BLaER1 treated with 17β-estradiol and CSF1 and Interleukin-3, amounts not matched to agents 10 nM and 100 nM (cell line): Measurements from ENCODE around the gene MFN2.

ENCODE experiments used
- H3K27ac ChIP-seq, 11 experiments: shearing (Covaris generic); formaldehyde crosslinking; 2 replicates each; pipeline ENCODE4 v1.8.1; 2022
- H3K27me3 ChIP-seq, 11 experiments: shearing (Covaris generic); formaldehyde crosslinking; 2 replicates each; pipeline ENCODE4 v1.8.1; 2022
- H3K36me3 ChIP-seq, 11 experiments: shearing (Covaris generic); formaldehyde crosslinking; 2 replicates each; pipeline ENCODE4 v1.8.1; 2022
- H3K4me1 ChIP-seq, 10 experiments: shearing (Covaris generic); formaldehyde crosslinking; 2 replicates each; pipeline ENCODE4 v1.8.1; 2022
- H3K4me2 ChIP-seq, 11 experiments: shearing (Covaris generic); formaldehyde crosslinking; 2 replicates each; pipeline ENCODE4 v1.8.1; 2022
- H3K4me3 ChIP-seq, 10 experiments: shearing (Covaris generic); formaldehyde crosslinking; 2 replicates each; pipeline ENCODE4 v1.8.1; 2022
- H3K9ac ChIP-seq, 11 experiments: shearing (Covaris generic); formaldehyde crosslinking; 2 replicates each; pipeline ENCODE4 v1.8.1; 2022
- H3K9me3 ChIP-seq, 11 experiments: shearing (Covaris generic); formaldehyde crosslinking; replicated peaks in 1 of 11; 2 replicates each; pipeline ENCODE4 v1.8.1; 2022
- H4K20me1 ChIP-seq, 11 experiments: shearing (Covaris generic); formaldehyde crosslinking; 2 replicates each; pipeline ENCODE4 v1.8.1; 2022
- Cebpa-rat ChIP-seq, 11 experiments: shearing (Covaris generic); IDR thresholded peaks; 2 replicates each; pipeline ENCODE4 v1.8.1; 2022

MFN2 gene

GRCh38 chr1:11940260-11940921, 39.9 kb upstream of the MFN2 start:
- no peak for TF ChIP-seq Cebpa-rat (IDR thresholded peaks at IDR 0.05)
- H3K4me1 ChIP-seq: peaks cover 6 to 40% (median 19%) of the 10 kb centered on the region in 10 experiments
- no peak overlapping the region for H3K4me3 ChIP-seq
- H3K36me3 ChIP-seq: peaks cover 7 to 95% (median 45%) of the 10 kb centered on the region in 11 experiments; a peak in 20 of 22 replicates
- H3K9ac ChIP-seq: no peak overlapping the region
- H3K4me2 ChIP-seq: no peak overlapping the region
- peaks cover 0 to 7% (median 0%) of the 10 kb centered on the region in 11 experiments; a peak in 3 of 22 replicates for H3K9me3 ChIP-seq
- no peak overlapping the region for H3K27ac ChIP-seq
- no peaks in the 10 kb centered on the region for H3K27me3 ChIP-seq
- peaks cover 0 to 74% (median 8%) of the 10 kb centered on the region in 11 experiments; a peak in 12 of 22 replicates for H4K20me1 ChIP-seq

GRCh38 chr1:11942280-11942679, 38.0 kb upstream of the MFN2 start:
- no peak for TF ChIP-seq Cebpa-rat (IDR thresholded peaks at IDR 0.05)
- Histone ChIP-seq H3K27ac (no peak overlapping the region), H3K27me3 (no peaks in the 10 kb centered on the region), H3K4me1 (peaks cover 0 to 27% (median 8%) of the 10 kb centered on the region in 10 experiments; a peak in 12 of 20 replicates), H3K4me3 (no peak overlapping the region), H3K9ac (no peak overlapping the region), H3K36me3 (peaks cover 14 to 99% (median 59%) of the 10 kb centered on the region in 11 experiments; a peak in 20 of 22 replicates), H3K4me2 (no peak overlapping the region), H3K9me3 (peaks cover 0 to 23% (median 0%) of the 10 kb centered on the region in 11 experiments; a peak in 10 of 22 replicates), H4K20me1 (peaks cover 0 to 58% (median 3%) of the 10 kb centered on the region in 11 experiments; a peak in 10 of 22 replicates)

- Histone ChIP-seq H3K27ac (no peak overlapping the region), H3K4me2 (no peak overlapping the region), H3K36me3 (peaks cover 26 to 98% (median 64%) of the 10 kb centered on the region in 11 experiments; a peak in 20 of 22 replicates), H3K27me3 (no peaks in the 10 kb centered on the region), H3K9me3 (peaks cover 0 to 35% (median 8%) of the 10 kb centered on the region in 11 experiments; a peak in 12 of 22 replicates), H4K20me1 (peaks cover 0 to 45% (median 0%) of the 10 kb centered on the region in 11 experiments; a peak in 8 of 22 replicates), H3K9ac (no peak overlapping the region), H3K4me3 (no peak overlapping the region), H3K4me1 (peaks cover 0 to 13% (median 3%) of the 10 kb centered on the region in 10 experiments; a peak in 11 of 20 replicates)
- no peak for TF ChIP-seq Cebpa-rat (IDR thresholded peaks at IDR 0.05)
These were observed 36.6 kb upstream of the MFN2 start for GRCh38 chr1:11943619-11944018.

- H3K4me3 ChIP-seq: no peak overlapping the region
- no peak overlapping the region for H3K9ac ChIP-seq
- H3K9me3 ChIP-seq: peaks cover 0 to 39% (median 13%) of the 10 kb centered on the region in 11 experiments; a peak in 12 of 22 replicates
- peaks cover 0 to 7% (median 2%) of the 10 kb centered on the region in 10 experiments; a peak in 7 of 20 replicates for H3K4me1 ChIP-seq
- H3K27me3 ChIP-seq: no peaks in the 10 kb centered on the region
- peaks cover 33 to 98% (median 69%) of the 10 kb centered on the region in 11 experiments; a peak in 20 of 22 replicates for H3K36me3 ChIP-seq
- TF ChIP-seq Cebpa-rat (IDR thresholded peaks at IDR 0.05): no peak
- H3K4me2 ChIP-seq: no peak overlapping the region
- H4K20me1 ChIP-seq: peaks cover 0 to 37% (median 0%) of the 10 kb centered on the region in 11 experiments; a peak in 7 of 22 replicates
- no peak overlapping the region for H3K27ac ChIP-seq
These were observed 35.8 kb upstream of the MFN2 start for GRCh38 chr1:11944358-11944931.

- TF ChIP-seq Cebpa-rat (IDR thresholded peaks at IDR 0.05): no peak
- Histone ChIP-seq H3K27ac (no peak overlapping the region), H3K9ac (no peak overlapping the region), H3K4me2 (no peak overlapping the region), H3K27me3 (no peaks in the 10 kb centered on the region), H3K36me3 (peaks cover 42 to 97% (median 81%) of the 10 kb centered on the region in 11 experiments; a peak in 20 of 22 replicates), H3K4me1 (peaks cover 0 to 7% (median 2%) of the 10 kb centered on the region in 10 experiments; a peak in 7 of 20 replicates), H3K4me3 (no peak overlapping the region), H4K20me1 (peaks cover 0 to 19% (median 0%) of the 10 kb centered on the region in 11 experiments; a peak in 2 of 22 replicates), H3K9me3 (peaks cover 0 to 39% (median 13%) of the 10 kb centered on the region in 11 experiments; a peak in 12 of 22 replicates)
These were observed 33.6 kb upstream of the MFN2 start for GRCh38 chr1:11946647-11947046.

- Histone ChIP-seq H3K4me2 (no peak overlapping the region), H3K27ac (no peak overlapping the region), H3K9me3 (peaks cover 0 to 39% (median 13%) of the 10 kb centered on the region in 11 experiments; a peak in 12 of 22 replicates), H3K9ac (no peak overlapping the region), H3K36me3 (peaks cover 38 to 96% (median 86%) of the 10 kb centered on the region in 11 experiments; a peak in 20 of 22 replicates), H3K27me3 (no peaks in the 10 kb centered on the region), H3K4me3 (no peak overlapping the region), H3K4me1 (peaks cover 0 to 7% (median 2%) of the 10 kb centered on the region in 10 experiments; a peak in 7 of 20 replicates), H4K20me1 (peaks cover 0 to 9% (median 0%) of the 10 kb centered on the region in 11 experiments; a peak in 1 of 22 replicates)
- no peak for TF ChIP-seq Cebpa-rat (IDR thresholded peaks at IDR 0.05)
These were observed 31.3 kb upstream of the MFN2 start for GRCh38 chr1:11948822-11949458.

GRCh38 chr1:11951901-11952300, 28.3 kb upstream of the MFN2 start:
- Histone ChIP-seq H4K20me1 (peaks cover 0 to 18% (median 0%) of the 10 kb centered on the region in 11 experiments; a peak in 2 of 22 replicates), H3K4me2 (no peak overlapping the region), H3K27me3 (no peaks in the 10 kb centered on the region), H3K9ac (no peak overlapping the region), H3K36me3 (peaks cover 43 to 96% (median 89%) of the 10 kb centered on the region in 11 experiments), H3K27ac (no peak overlapping the region), H3K4me3 (no peak overlapping the region), H3K9me3 (peaks cover 0 to 20% (median 7%) of the 10 kb centered on the region in 11 experiments; a peak in 9 of 22 replicates), H3K4me1 (peaks cover 0 to 4% (median 0%) of the 10 kb centered on the region in 10 experiments; a peak in 5 of 20 replicates)
- no peak for TF ChIP-seq Cebpa-rat (IDR thresholded peaks at IDR 0.05)

GRCh38 chr1:11952455-11953109, 27.7 kb upstream of the MFN2 start:
- Histone ChIP-seq H3K36me3 (peaks cover 49 to 97% (median 89%) of the 10 kb centered on the region in 11 experiments), H3K27me3 (no peaks in the 10 kb centered on the region), H3K27ac (no peak overlapping the region), H3K4me3 (no peak overlapping the region), H3K4me1 (peaks cover 0 to 4% (median 0%) of the 10 kb centered on the region in 10 experiments; a peak in 1 of 20 replicates), H3K9ac (no peak overlapping the region), H4K20me1 (peaks cover 0 to 22% (median 0%) of the 10 kb centered on the region in 11 experiments; a peak in 2 of 22 replicates), H3K9me3 (peaks cover 0 to 15% (median 7%) of the 10 kb centered on the region in 11 experiments; a peak in 5 of 22 replicates), H3K4me2 (no peak overlapping the region)
- TF ChIP-seq Cebpa-rat (IDR thresholded peaks at IDR 0.05): no peak
